MCF 10A (cell line): ENCODE data around the gene CHL1. TPM values are rescaled to one million over a fixed set of nuclear protein-coding genes. Genes with fewer than 3 reads are reported as not detected.

Experiments used
- BruUV-seq: library from RNA; stranded (reverse); fragments of 400-500 nt; replicated peaks from 2 replicates; lab custom pipeline; 2021; lab: Mats Ljungman, UMichigan
- CTCF ChIA-PET: fragments of 300-600 bp; sonication (Branson Sonifier 250); formaldehyde crosslinking; extraction: SDS; loops from one replicate; lab custom pipeline; 2021; ENCODE audit warnings: antibody characterized with exemption, inconsistent platforms; lab: Yijun Ruan, JAX
- POLR2A ChIA-PET: fragments of 300-600, 350-650 bp; sonication (Branson Sonifier 250); formaldehyde crosslinking; extraction: SDS; loops from one replicate; lab custom pipeline; 2020; ENCODE audit warnings: antibody characterized with exemption, inconsistent platforms; lab: Yijun Ruan, JAX
- DNase-seq: peaks from one replicate; pipeline ENCODE4 v3.0.0-alpha.2; 2018; ENCODE audit not compliant: unreplicated experiment
- H3K27ac Mint-ChIP-seq: one replicate; pipeline ENCODE4 v1.8.0; 2022; ENCODE audit warnings: mild to moderate bottlenecking, low read depth, mixed read lengths; ENCODE audit not compliant: unreplicated experiment
- H3K27me3 Mint-ChIP-seq: one replicate; pipeline ENCODE4 v1.8.0; 2022; ENCODE audit warnings: mixed read lengths; ENCODE audit not compliant: insufficient read depth, unreplicated experiment
- H3K36me3 Mint-ChIP-seq: one replicate; pipeline ENCODE4 v1.8.0; 2022; ENCODE audit warnings: mild to moderate bottlenecking, moderate library complexity, mixed read lengths; ENCODE audit not compliant: insufficient read depth, unreplicated experiment
- H3K4me1 Mint-ChIP-seq: one replicate; pipeline ENCODE4 v1.8.0; 2022; ENCODE audit warnings: mixed read lengths; ENCODE audit not compliant: insufficient read depth, unreplicated experiment
- H3K4me3 Mint-ChIP-seq: one replicate; pipeline ENCODE4 v1.8.0; 2022; ENCODE audit warnings: mild to moderate bottlenecking, moderate library complexity, mixed read lengths; ENCODE audit not compliant: unreplicated experiment
- H3K9me3 Mint-ChIP-seq: one replicate; pipeline ENCODE4 v1.8.0; 2022; ENCODE audit warnings: mixed read lengths; ENCODE audit not compliant: unreplicated experiment
- CTCF ChIP-seq: fragments of 200-600 bp; IDR thresholded peaks from one replicate; pipeline ENCODE4 v1.8.0; 2022; ENCODE audit warnings: antibody characterized with exemption, mild to moderate bottlenecking; ENCODE audit not compliant: unreplicated experiment
- intact Hi-C: fragments of 100-400 bp; cut with micrococcal nuclease; formaldehyde crosslinking; loops from 2 replicates; pipeline ENCODE4 v1.14.1; 2022
- total RNA-seq: library from RNA; stranded (reverse); gene quantifications from 2 replicates; pipeline ENCODE4 v1.2.3, GENCODE V29; 2022

Gene CHL1
- total RNA-seq, 1 experiment from 2014 or later = not detected

GRCh38 chr3:453106-453505 is 256.5 kb downstream of the CHL1 start:
- BruUV-seq = no TSS peak
- intact Hi-C loops = no loop called here
- ChIA-PET POLR2A (no interaction called here), CTCF (interaction anchor here (2.2 kb wide), 1 partner anchor 15 kb away, joined by 9 read pairs; no protein-coding TSS in a partner anchor)
- no peak for DNase-seq
- no peak overlapping the region for H3K27ac Mint-ChIP-seq
- no peaks in the 10 kb centered on the region for H3K27me3 Mint-ChIP-seq
- no peaks in the 10 kb centered on the region for H3K4me1 Mint-ChIP-seq
- H3K9me3 Mint-ChIP-seq = no peaks in the 10 kb centered on the region
- H3K36me3 Mint-ChIP-seq = no peaks in the 10 kb centered on the region
- H3K4me3 Mint-ChIP-seq = no peak overlapping the region
- no peak for TF ChIP-seq CTCF

GRCh38 chr3:454986-455385 is 258.4 kb downstream of the CHL1 start:
- ChIA-PET CTCF (interaction anchor here (1.0 kb wide), 1 partner anchor 13 kb away, joined by 5 read pairs; no protein-coding TSS in a partner anchor), POLR2A (no interaction called here)
- no peak for TF ChIP-seq CTCF
- Mint-ChIP-seq H3K27me3 (peaks cover 8% of the 10 kb centered on the region), H3K27ac (no peak overlapping the region), H3K4me3 (no peak overlapping the region), H3K9me3 (no peaks in the 10 kb centered on the region), H3K4me1 (no peaks in the 10 kb centered on the region), H3K36me3 (no peaks in the 10 kb centered on the region)
- intact Hi-C loops = no loop called here
- DNase-seq = no peak
- BruUV-seq = no TSS peak

GRCh38 chr3:458124-458523 is 261.6 kb downstream of the CHL1 start:
- no TSS peak for BruUV-seq
- peaks cover 14% of the 10 kb centered on the region for H3K27me3 Mint-ChIP-seq
- no peaks in the 10 kb centered on the region for H3K36me3 Mint-ChIP-seq
- no peak for TF ChIP-seq CTCF
- H3K4me1 Mint-ChIP-seq = peaks cover 5% of the 10 kb centered on the region
- CTCF ChIA-PET = no interaction called here
- POLR2A ChIA-PET = interaction anchor here (0.6 kb wide), 1 partner anchor 248 kb away, joined by 3 read pairs; no protein-coding TSS in a partner anchor
- H3K4me3 Mint-ChIP-seq = no peak overlapping the region
- intact Hi-C loops = no loop called here
- H3K9me3 Mint-ChIP-seq = no peaks in the 10 kb centered on the region
- DNase-seq = no peak
- H3K27ac Mint-ChIP-seq = no peak overlapping the region

- no peak for TF ChIP-seq CTCF
- no peak for DNase-seq
- ChIA-PET POLR2A (interaction anchor here (0.6 kb wide), 1 partner anchor 247 kb away, joined by 3 read pairs; no protein-coding TSS in a partner anchor), CTCF (no interaction called here)
- peaks cover 5% of the 10 kb centered on the region for H3K4me1 Mint-ChIP-seq
- intact Hi-C loops = no loop called here
- no TSS peak for BruUV-seq
- H3K9me3 Mint-ChIP-seq = no peaks in the 10 kb centered on the region
- no peak overlapping the region for H3K4me3 Mint-ChIP-seq
- H3K36me3 Mint-ChIP-seq = no peaks in the 10 kb centered on the region
- H3K27me3 Mint-ChIP-seq = peaks cover 14% of the 10 kb centered on the region
- no peak overlapping the region for H3K27ac Mint-ChIP-seq
These were observed 262.2 kb downstream of the CHL1 start for GRCh38 chr3:458653-459310.
